Fibroblast of mammary gland (primary cell): ENCODE measurements around the gene NCKAP1.
A peak's percentile ranks its signal among the peaks of the same experiment; 100 is the strongest.

Source experiments
- DNase-seq: peaks from one replicate; pipeline ENCODE4 v3.0.0-alpha.2; 2010; ENCODE audit warnings: low read depth
- H3K4me3 ChIP-seq: 2 replicates; pipeline ENCODE4 v1.5.1; 2011; ENCODE audit warnings: low read depth, mild to moderate bottlenecking, low read length, moderate library complexity; ENCODE audit not compliant: control insufficient read depth
- TF ChIP-seq, protein P1 (sequence below): conservative IDR thresholded peaks from 2 replicates; pipeline ENCODE4 v1.5.1; 2011; ENCODE audit warnings: low read depth, low read length, inconsistent platforms; ENCODE audit not compliant: control insufficient read depth, insufficient read depth

Gene NCKAP1

GRCh38 chr2:183029219-183029618, 9.0 kb downstream of the NCKAP1 start:
- no peak for DNase-seq
- TF ChIP-seq, protein P1, sequence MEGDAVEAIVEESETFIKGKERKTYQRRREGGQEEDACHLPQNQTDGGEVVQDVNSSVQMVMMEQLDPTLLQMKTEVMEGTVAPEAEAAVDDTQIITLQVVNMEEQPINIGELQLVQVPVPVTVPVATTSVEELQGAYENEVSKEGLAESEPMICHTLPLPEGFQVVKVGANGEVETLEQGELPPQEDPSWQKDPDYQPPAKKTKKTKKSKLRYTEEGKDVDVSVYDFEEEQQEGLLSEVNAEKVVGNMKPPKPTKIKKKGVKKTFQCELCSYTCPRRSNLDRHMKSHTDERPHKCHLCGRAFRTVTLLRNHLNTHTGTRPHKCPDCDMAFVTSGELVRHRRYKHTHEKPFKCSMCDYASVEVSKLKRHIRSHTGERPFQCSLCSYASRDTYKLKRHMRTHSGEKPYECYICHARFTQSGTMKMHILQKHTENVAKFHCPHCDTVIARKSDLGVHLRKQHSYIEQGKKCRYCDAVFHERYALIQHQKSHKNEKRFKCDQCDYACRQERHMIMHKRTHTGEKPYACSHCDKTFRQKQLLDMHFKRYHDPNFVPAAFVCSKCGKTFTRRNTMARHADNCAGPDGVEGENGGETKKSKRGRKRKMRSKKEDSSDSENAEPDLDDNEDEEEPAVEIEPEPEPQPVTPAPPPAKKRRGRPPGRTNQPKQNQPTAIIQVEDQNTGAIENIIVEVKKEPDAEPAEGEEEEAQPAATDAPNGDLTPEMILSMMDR, result no peak
- no peak overlapping the region for H3K4me3 ChIP-seq

GRCh38 chr2:183028108-183028507, 10.1 kb downstream of the NCKAP1 start:
- H3K4me3 ChIP-seq, result no peak overlapping the region
- DNase-seq, result no peak
- TF ChIP-seq, protein P1, result no peak

GRCh38 chr2:183027443-183027842, 10.8 kb downstream of the NCKAP1 start:
- no peak for DNase-seq
- TF ChIP-seq, protein P1, result no peak
- H3K4me3 ChIP-seq, result no peak overlapping the region

DNA sequence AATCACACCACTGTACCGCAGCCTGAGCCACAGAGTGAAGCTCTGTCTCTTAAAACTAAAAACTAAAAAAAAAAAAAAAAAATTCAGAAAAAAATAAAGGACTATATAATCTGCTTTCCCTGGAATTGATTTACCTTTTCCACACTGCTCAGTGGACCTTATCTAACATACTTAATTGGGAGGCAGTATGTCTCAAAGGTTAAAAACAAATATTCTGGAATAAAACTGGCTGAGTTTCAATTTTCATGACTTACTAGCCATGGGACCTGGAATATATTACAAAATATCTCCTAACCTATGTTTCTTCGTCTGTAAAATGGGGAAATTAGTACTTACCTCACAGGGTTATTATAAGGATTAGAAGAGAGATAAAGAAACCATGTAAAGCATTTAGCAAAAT, 11.8 kb downstream of the NCKAP1 start:
- H3K4me3 ChIP-seq, result no peak overlapping the region
- TF ChIP-seq, protein P1, result no peak
- DNase-seq, result no peak

- no peak for DNase-seq
- H3K4me3 ChIP-seq, result no peak overlapping the region
- TF ChIP-seq, protein P1, result no peak
Measured at GRCh38 chr2:183025993-183026392, 12.3 kb downstream of the NCKAP1 start.

GRCh38 chr2:183024339-183025095, 13.7 kb downstream of the NCKAP1 start:
- DNase-seq, result peak; percentile 41
- H3K4me3 ChIP-seq, result no peak overlapping the region
- TF ChIP-seq, protein P1, result no peak

DNA sequence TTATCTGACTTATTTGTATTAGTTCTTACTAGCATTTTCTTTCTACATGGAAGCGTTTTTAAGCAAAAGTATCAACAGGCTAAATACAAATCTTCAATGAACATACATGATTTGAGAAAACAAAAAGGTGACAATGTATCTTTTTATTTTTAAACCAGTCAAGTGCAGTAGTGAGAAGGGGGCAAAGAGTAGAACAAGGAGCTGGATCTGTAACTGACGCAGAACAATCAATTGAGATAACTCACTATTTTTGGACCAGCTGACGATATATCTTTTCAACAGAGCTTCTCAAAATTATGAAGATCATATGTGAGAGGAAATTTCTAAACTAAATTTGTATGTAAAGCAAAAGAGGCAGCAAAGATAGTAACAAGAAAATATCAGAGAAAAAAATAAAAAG, 15.5 kb downstream of the NCKAP1 start:
- no peak overlapping the region for H3K4me3 ChIP-seq
- DNase-seq, result no peak
- TF ChIP-seq, protein P1, result no peak
